Measurements from ENCODE around the gene RAB27B. TPM values are rescaled to one million over a fixed set of nuclear protein-coding genes. Genes with fewer than 3 reads are reported as not detected.

RAB27B gene
- total RNA-seq, 2 experiments from 2014 or later: 2.4 to 2.5 TPM

GRCh38 chr18:54787616-54788015 is 40.7 kb upstream of the RAB27B start:
- Histone ChIP-seq H3K4me1 (ENCODE audit: insufficient read depth, low read length) (no peaks in the 10 kb centered on the region), H3K27ac (ENCODE audit: low read depth in 1 of 2, low read length in 2 of 2) (no peak overlapping the region), H3K36me3 (ENCODE audit: insufficient read depth, low read length) (no peaks in the 10 kb centered on the region), H3K27me3 (ENCODE audit: control insufficient read depth in 1 of 2, insufficient read depth in 2 of 2, low read length in 2 of 2) (no peaks in the 10 kb centered on the region), H3K9me3 (ENCODE audit: control insufficient read depth in 1 of 2, insufficient read depth in 1 of 2, low read length in 2 of 2) (peaks cover 0 to 4% of the 10 kb centered on the region in 2 experiments), H3K4me3 (ENCODE audit: low read length) (no peak overlapping the region)
- intact Hi-C loops (cut with DNase I, micrococcal nuclease): no loop called here
- no peak for DNase-seq
- no peaks in the 10 kb centered on the region for H3K27me3 Mint-ChIP-seq
- no peaks in the 10 kb centered on the region for H3K4me1 Mint-ChIP-seq (ENCODE audit: low read depth)
- H3K36me3 Mint-ChIP-seq (ENCODE audit: low read depth): no peaks in the 10 kb centered on the region
- H3K27ac Mint-ChIP-seq: no peak overlapping the region
- CTCF ChIA-PET: interaction anchor here (0.8 kb wide), 1 partner anchor 34 kb away, joined by 3 read pairs; no protein-coding TSS in a partner anchor
- TF ChIP-seq, protein P1, sequence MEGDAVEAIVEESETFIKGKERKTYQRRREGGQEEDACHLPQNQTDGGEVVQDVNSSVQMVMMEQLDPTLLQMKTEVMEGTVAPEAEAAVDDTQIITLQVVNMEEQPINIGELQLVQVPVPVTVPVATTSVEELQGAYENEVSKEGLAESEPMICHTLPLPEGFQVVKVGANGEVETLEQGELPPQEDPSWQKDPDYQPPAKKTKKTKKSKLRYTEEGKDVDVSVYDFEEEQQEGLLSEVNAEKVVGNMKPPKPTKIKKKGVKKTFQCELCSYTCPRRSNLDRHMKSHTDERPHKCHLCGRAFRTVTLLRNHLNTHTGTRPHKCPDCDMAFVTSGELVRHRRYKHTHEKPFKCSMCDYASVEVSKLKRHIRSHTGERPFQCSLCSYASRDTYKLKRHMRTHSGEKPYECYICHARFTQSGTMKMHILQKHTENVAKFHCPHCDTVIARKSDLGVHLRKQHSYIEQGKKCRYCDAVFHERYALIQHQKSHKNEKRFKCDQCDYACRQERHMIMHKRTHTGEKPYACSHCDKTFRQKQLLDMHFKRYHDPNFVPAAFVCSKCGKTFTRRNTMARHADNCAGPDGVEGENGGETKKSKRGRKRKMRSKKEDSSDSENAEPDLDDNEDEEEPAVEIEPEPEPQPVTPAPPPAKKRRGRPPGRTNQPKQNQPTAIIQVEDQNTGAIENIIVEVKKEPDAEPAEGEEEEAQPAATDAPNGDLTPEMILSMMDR (IDR thresholded peaks at IDR 0.05): no peak
- no peak overlapping the region for H3K4me3 Mint-ChIP-seq
- no peaks in the 10 kb centered on the region for H3K9me3 Mint-ChIP-seq
- POLR2A ChIA-PET: no interaction called here
- ATAC-seq (ENCODE audit: poor library complexity): no peak

- no peak overlapping the region for H3K4me3 ChIP-seq (ENCODE audit: low read length)
- Mint-ChIP-seq H3K27ac (no peak overlapping the region), H3K4me3 (no peak overlapping the region)
Measured at GRCh38 chr18:54790109-54790508, 38.2 kb upstream of the RAB27B start.

GRCh38 chr18:54791657-54792056 is 36.6 kb upstream of the RAB27B start:
- TF ChIP-seq, protein P1 (IDR thresholded peaks at IDR 0.05): no peak
- no peaks in the 10 kb centered on the region for H3K4me1 ChIP-seq (ENCODE audit: insufficient read depth, low read length)
- no peaks in the 10 kb centered on the region for H3K36me3 ChIP-seq (ENCODE audit: insufficient read depth, low read length)
- Mint-ChIP-seq H3K27me3 (no peaks in the 10 kb centered on the region), H3K9me3 (no peaks in the 10 kb centered on the region), H3K36me3 (ENCODE audit: low read depth) (no peaks in the 10 kb centered on the region), H3K27ac (no peak overlapping the region), H3K4me3 (no peak overlapping the region), H3K4me1 (ENCODE audit: low read depth) (no peaks in the 10 kb centered on the region)
- peaks cover 0 to 4% of the 10 kb centered on the region in 2 experiments for H3K9me3 ChIP-seq (ENCODE audit: control insufficient read depth in 1 of 2, insufficient read depth in 1 of 2, low read length in 2 of 2)
- no peak for ATAC-seq (ENCODE audit: poor library complexity)
- ChIA-PET POLR2A (no interaction called here), CTCF (no interaction called here)
- DNase-seq: no peak
- no peak overlapping the region for H3K27ac ChIP-seq (ENCODE audit: low read depth in 1 of 2, low read length in 2 of 2)
- H3K27me3 ChIP-seq (ENCODE audit: control insufficient read depth in 1 of 2, insufficient read depth in 2 of 2, low read length in 2 of 2): no peaks in the 10 kb centered on the region
- intact Hi-C loops (cut with DNase I, micrococcal nuclease): no loop called here
- no peak overlapping the region for H3K4me3 ChIP-seq (ENCODE audit: low read length)

More at GRCh38 chr18:54790109-54790508, 38.2 kb upstream of the RAB27B start:
- no peaks in the 10 kb centered on the region for H3K9me3 Mint-ChIP-seq
- ChIA-PET POLR2A (no interaction called here), CTCF (no interaction called here)
- Histone ChIP-seq H3K27ac (ENCODE audit: low read depth in 1 of 2, low read length in 2 of 2) (no peak overlapping the region), H3K4me1 (ENCODE audit: insufficient read depth, low read length) (no peaks in the 10 kb centered on the region), H3K9me3 (ENCODE audit: control insufficient read depth in 1 of 2, insufficient read depth in 1 of 2, low read length in 2 of 2) (peaks cover 0 to 4% of the 10 kb centered on the region in 2 experiments), H3K36me3 (ENCODE audit: insufficient read depth, low read length) (no peaks in the 10 kb centered on the region), H3K27me3 (ENCODE audit: control insufficient read depth in 1 of 2, insufficient read depth in 2 of 2, low read length in 2 of 2) (no peaks in the 10 kb centered on the region)
- DNase-seq: no peak
- ATAC-seq (ENCODE audit: poor library complexity): no peak
- no peaks in the 10 kb centered on the region for H3K27me3 Mint-ChIP-seq
- no peaks in the 10 kb centered on the region for H3K36me3 Mint-ChIP-seq (ENCODE audit: low read depth)
- TF ChIP-seq, protein P1 (IDR thresholded peaks at IDR 0.05): no peak
- intact Hi-C loops (cut with DNase I, micrococcal nuclease): no loop called here
- H3K4me1 Mint-ChIP-seq (ENCODE audit: low read depth): no peaks in the 10 kb centered on the region

All from CD4-positive, alpha-beta T cell (primary cell).